ENCODE measurements around the gene CD200.

- TF ChIP-seq ARID4B (CRISPR knock-in tag; IDR thresholded peaks at IDR 0.05) (no peak), ZNF263 (CRISPR knock-in tag; IDR thresholded peaks at IDR 0.05; ENCODE audit: borderline replicate concordance) (no peak), GTF2F1 (IDR thresholded peaks at IDR 0.05; ENCODE audit: low read depth, low read length) (no peak), ZNF134 (CRISPR knock-in tag; conservative IDR thresholded peaks at IDR 0.05) (no peak), ZNF197 (CRISPR knock-in tag; IDR thresholded peaks at IDR 0.05; ENCODE audit: low read depth) (no peak), MYC (IDR thresholded peaks at IDR 0.05; ENCODE audit: low read depth, low read length) (no peak), MYC (CRISPR knock-in tag; IDR thresholded peaks at IDR 0.05; ENCODE audit: borderline replicate concordance, low read depth) (no peak), PHF8 (IDR thresholded peaks at IDR 0.05; ENCODE audit: borderline replicate concordance, low read length) (no peak), CTCF (IDR thresholded peaks at IDR 0.05 in 2 of 3, conservative IDR thresholded peaks at IDR 0.05 in 1 of 3; ENCODE audit: insufficient read depth in 2 of 3, low read depth in 1 of 3, low read length in 3 of 3) (no peak), HMGXB4 (CRISPR knock-in tag; IDR thresholded peaks at IDR 0.05) (no peak), NR3C1 (CRISPR knock-in tag; IDR thresholded peaks at IDR 0.05) (no peak), U2AF2 (optimal IDR thresholded peaks at IDR 0.05; ENCODE audit: low read depth, low read length) (no peak)
Observed at GRCh38 chr3:112302881-112303763, 29.8 kb upstream of the CD200 start.

Data from K562 (cell line).